Heart right ventricle (tissue), 16 donors: ENCODE measurements around the gene STXBP2. TPM values are rescaled to one million over a fixed set of nuclear protein-coding genes. Genes with fewer than 3 reads are reported as not detected.
A peak's percentile ranks its signal among the peaks of the same experiment; 100 is the strongest.

ENCODE experiments used
- ATAC-seq, 8 donors: fragments of 200-7000 bp; cut with Tn5 transposase; one replicate each; pipeline ENCODE4 v1.9.1; 2020; ENCODE audit warnings: mild to moderate bottlenecking in 8 of 8, moderate library complexity in 8 of 8, moderate number of reproducible peaks in 1 of 8
- DNase-seq, 2 donors: peaks; one replicate each; pipeline ENCODE4 v3.0.0-alpha.2; 2020
- H3K27ac ChIP-seq, 10 donors: fragments of 200-600 bp; sonication (generic) in 2 of 10; one replicate each; pipeline versions ENCODE4 v1.5.0 to v1.8.0; 2020 to 2022; ENCODE audit warnings: mild to moderate bottlenecking in 3 of 10
- H3K27me3 ChIP-seq, 7 donors: fragments of 200-600 bp; one replicate each; pipeline ENCODE4 v1.8.0; 2021 to 2022; ENCODE audit warnings: mild to moderate bottlenecking in 2 of 7
- H3K36me3 ChIP-seq, 9 donors: fragments of 200-600 bp; sonication (generic) in 1 of 9; one replicate each; pipeline versions ENCODE4 v1.5.0 to v1.8.0; 2020 to 2022; ENCODE audit warnings: mild to moderate bottlenecking in 2 of 9
- H3K4me1 ChIP-seq, 9 donors: fragments of 200-600 bp; sonication (generic) in 1 of 9; one replicate each; pipeline versions ENCODE4 v1.5.0 to v1.8.0; 2020 to 2022; ENCODE audit warnings: mild to moderate bottlenecking in 4 of 9
- H3K4me3 ChIP-seq, 10 donors: fragments of 200-600 bp; sonication (generic) in 2 of 10; one replicate each; pipeline versions ENCODE4 v1.5.0 to v1.8.0; 2020 to 2022; ENCODE audit warnings: mild to moderate bottlenecking in 7 of 10, moderate library complexity in 2 of 10
- H3K9me3 ChIP-seq, 11 donors: fragments of 200-600 bp in 10 of 11; sonication (generic) in 2 of 11; one replicate each; pipeline versions ENCODE4 v1.5.0 to v1.8.0; 2013 to 2022; ENCODE audit warnings: mild to moderate bottlenecking in 2 of 11, control low read depth in 1 of 11, moderate library complexity in 1 of 11
- WGBS, 2 donors: extraction: QIAGEN DNeasy Blood & Tissue Kit; methylation state at CpG; one replicate each; pipeline ENCODE4 v1.1.7; 2013; ENCODE audit warnings: inconsistent platforms in 1 of 2; 5-methylcytosine and 5-hydroxymethylcytosine counted together
- intact Hi-C, 10 donors: fragments of 100-400 bp; cut with DNase I; formaldehyde crosslinking; loops; one replicate each; pipeline versions ENCODE4 v1.11.1 to v1.14.2; 2022
- polyA plus RNA-seq, 2 donors: library from polyadenylated mRNA; stranded (reverse); fragments of 200-250 nt; gene quantifications; one replicate each; pipeline ENCODE4 v1.2.3, GENCODE V29; 2013
- total RNA-seq, 10 donors: library from RNA; stranded (reverse); fragmentation: NEBNext Ultra II Directional in 3 of 10; extraction: Animal tissue kit (Norgen Biotek cat#: 25700) in 3 of 10; gene quantifications; one replicate each; pipeline versions ENCODE4 v1.2.1 to v1.2.4, GENCODE V29; 2021 to 2023
- TF ChIP-seq, protein P1 (sequence below), 9 donors: fragments of 200-600 bp; sonication (generic) in 2 of 9; IDR thresholded peaks; one replicate each; pipeline versions ENCODE4 v1.5.0 to v1.8.0; 2021 to 2022; ENCODE audit warnings: antibody characterized with exemption in 9 of 9, mild to moderate bottlenecking in 5 of 9, moderate library complexity in 1 of 9
- donor health status: Arrhythmogenic right ventricular cardiomyopathy.
- donor health status: ischemic (EF 13 %, LVEDD 7.1; RV severe dilation, severe dysfunction).
- donor health status: healthy with polysubstance abuse.
- donor health status: DM: no; HTN: yes; CAD: no.
- donor health status: DM: no; HTN: no; CAD: no.
- donor health status: ischemic (EF 25% LVEDD 6.9; RV normal size, moderate dysfunction).
- donor health status: ischemic (EF 25% LVEDD 5.7; RV mildly dilated, moderate dysfunction).
- donor health status: healthy.
- donor health status: DM: yes; HTN: yes; CAD: no.
- donor health status: Ischemic cardiomyopathy.
- donor health status: ischemic (EF 35%, LVEDD 5.7; RV mildly dilated, moderate dysfunction).
- donor health status: nonischemic (EF 11% LVEDD 7.7; RV severe dilation, severe dysfunction).
- donor health status: DM: yes; HTN: yes; CAD: no.
- donor health status: PGD.
- donor health status: ischemic (EF 29% LVEDD 5.4; RV normal size, mild dysfunction).
- donor health status: nonischemic (EF 23%, LVEDD 6.1; RV moderate dilation, normal function).

The STXBP2 gene
- total and polyA plus RNA-seq, 12 donors: 1.6 to 19.6 (median 4.0) TPM

DNA sequence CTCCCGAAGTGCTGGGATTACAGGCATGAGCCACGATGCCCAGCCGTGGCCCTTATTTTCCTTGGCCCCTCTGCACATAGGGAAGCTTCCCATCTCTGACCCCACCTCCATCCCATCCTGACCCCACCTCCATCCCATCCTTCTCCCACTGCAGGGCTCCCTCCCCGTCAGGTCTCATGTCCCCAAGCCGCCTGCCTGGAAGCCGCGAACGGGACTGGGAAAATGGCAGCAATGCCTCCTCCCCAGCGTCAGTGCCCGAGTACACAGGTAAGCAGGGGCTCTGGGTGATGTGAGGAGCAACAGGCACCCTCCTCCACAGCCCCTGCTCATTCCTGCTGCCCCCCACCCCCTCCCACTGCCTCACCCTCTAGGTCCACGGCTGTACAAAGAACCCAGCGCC, 19.7 kb upstream of the STXBP2 start:
- Histone ChIP-seq H3K27me3 (no peaks in the 10 kb centered on the region), H3K4me3 (no peak overlapping the region), H3K4me1 (peaks cover 0 to 11% (median 2%) of the 10 kb centered on the region in 9 donors), H3K36me3 (peaks cover 0 to 49% (median 26%) of the 10 kb centered on the region in 9 donors), H3K27ac (no peak overlapping the region), H3K9me3 (no peaks in the 10 kb centered on the region)
- no peak for DNase-seq
- ATAC-seq: no peak
- TF ChIP-seq, protein P1, sequence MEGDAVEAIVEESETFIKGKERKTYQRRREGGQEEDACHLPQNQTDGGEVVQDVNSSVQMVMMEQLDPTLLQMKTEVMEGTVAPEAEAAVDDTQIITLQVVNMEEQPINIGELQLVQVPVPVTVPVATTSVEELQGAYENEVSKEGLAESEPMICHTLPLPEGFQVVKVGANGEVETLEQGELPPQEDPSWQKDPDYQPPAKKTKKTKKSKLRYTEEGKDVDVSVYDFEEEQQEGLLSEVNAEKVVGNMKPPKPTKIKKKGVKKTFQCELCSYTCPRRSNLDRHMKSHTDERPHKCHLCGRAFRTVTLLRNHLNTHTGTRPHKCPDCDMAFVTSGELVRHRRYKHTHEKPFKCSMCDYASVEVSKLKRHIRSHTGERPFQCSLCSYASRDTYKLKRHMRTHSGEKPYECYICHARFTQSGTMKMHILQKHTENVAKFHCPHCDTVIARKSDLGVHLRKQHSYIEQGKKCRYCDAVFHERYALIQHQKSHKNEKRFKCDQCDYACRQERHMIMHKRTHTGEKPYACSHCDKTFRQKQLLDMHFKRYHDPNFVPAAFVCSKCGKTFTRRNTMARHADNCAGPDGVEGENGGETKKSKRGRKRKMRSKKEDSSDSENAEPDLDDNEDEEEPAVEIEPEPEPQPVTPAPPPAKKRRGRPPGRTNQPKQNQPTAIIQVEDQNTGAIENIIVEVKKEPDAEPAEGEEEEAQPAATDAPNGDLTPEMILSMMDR (IDR thresholded peaks at IDR 0.05): no peak
- 87 to 88% methylated on average over 12 of the region's 12 CpGs for WGBS, 2 donors
- intact Hi-C loops: no loop called here

DNA sequence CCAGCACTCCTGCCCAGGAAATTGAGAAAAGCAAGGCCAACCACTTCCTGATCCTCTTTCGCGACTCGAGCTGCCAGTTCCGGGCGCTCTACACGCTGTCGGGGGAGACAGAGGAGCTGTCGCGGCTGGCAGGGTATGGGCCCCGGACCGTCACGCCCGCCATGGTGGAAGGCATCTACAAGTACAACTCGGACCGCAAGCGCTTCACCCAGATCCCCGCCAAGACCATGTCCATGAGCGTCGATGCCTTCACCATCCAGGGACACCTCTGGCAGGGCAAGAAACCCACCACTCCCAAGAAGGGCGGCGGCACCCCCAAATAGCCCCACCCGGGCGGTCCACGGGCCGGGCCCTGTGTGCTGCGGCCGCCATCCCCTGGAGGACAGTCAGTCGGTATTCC, 19.2 kb upstream of the STXBP2 start:
- no peaks in the 10 kb centered on the region for H3K27me3 ChIP-seq
- 93 to 94% methylated on average over 28 of the region's 28 CpGs for WGBS, 2 donors
- no peaks in the 10 kb centered on the region for H3K9me3 ChIP-seq
- no peak for ATAC-seq
- no peak overlapping the region for H3K27ac ChIP-seq
- TF ChIP-seq, protein P1 (IDR thresholded peaks at IDR 0.05): no peak
- H3K4me1 ChIP-seq: peaks cover 0 to 11% (median 2%) of the 10 kb centered on the region in 9 donors
- no peak for DNase-seq
- intact Hi-C loops: no loop called here
- peaks cover 0 to 54% (median 32%) of the 10 kb centered on the region in 9 donors for H3K36me3 ChIP-seq
- H3K4me3 ChIP-seq: no peak overlapping the region

DNA sequence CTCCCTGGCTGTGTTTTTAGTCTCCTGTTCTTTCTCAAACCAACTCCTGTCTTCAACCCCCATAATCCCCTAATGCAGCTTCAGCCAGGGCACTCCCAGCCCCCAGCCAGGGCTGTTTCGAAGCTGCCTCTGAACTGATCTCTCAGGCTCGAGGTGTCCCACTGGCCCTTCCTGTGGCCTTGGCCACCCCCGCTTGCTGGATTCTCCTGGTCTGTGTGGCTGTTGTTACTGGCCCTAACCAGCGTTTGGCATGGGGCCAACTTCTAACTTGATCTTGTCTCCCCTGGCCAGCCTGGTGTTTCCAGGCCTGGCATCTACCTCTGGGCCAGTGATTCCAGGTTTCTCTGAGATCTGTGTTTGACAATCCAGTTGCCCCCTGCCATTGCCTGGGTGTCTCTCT, 18.6 kb upstream of the STXBP2 start:
- H3K36me3 ChIP-seq: peaks cover 0 to 60% (median 38%) of the 10 kb centered on the region in 9 donors
- intact Hi-C loops: no loop called here
- TF ChIP-seq, protein P1 (IDR thresholded peaks at IDR 0.05): no peak
- 64 to 69% methylated on average over 4 of the region's 4 CpGs for WGBS, 2 donors
- DNase-seq (no peak), ATAC-seq (peak in 3 of 8 donors; percentile 4 to 23 (median 23))
- peaks cover 0 to 11% (median 2%) of the 10 kb centered on the region in 9 donors for H3K4me1 ChIP-seq
- H3K9me3 ChIP-seq: no peaks in the 10 kb centered on the region
- no peaks in the 10 kb centered on the region for H3K27me3 ChIP-seq
- H3K4me3 ChIP-seq: no peak overlapping the region
- peak overlapping the region in 2 of 10 donors; percentile 42 to 60 for H3K27ac ChIP-seq

DNA sequence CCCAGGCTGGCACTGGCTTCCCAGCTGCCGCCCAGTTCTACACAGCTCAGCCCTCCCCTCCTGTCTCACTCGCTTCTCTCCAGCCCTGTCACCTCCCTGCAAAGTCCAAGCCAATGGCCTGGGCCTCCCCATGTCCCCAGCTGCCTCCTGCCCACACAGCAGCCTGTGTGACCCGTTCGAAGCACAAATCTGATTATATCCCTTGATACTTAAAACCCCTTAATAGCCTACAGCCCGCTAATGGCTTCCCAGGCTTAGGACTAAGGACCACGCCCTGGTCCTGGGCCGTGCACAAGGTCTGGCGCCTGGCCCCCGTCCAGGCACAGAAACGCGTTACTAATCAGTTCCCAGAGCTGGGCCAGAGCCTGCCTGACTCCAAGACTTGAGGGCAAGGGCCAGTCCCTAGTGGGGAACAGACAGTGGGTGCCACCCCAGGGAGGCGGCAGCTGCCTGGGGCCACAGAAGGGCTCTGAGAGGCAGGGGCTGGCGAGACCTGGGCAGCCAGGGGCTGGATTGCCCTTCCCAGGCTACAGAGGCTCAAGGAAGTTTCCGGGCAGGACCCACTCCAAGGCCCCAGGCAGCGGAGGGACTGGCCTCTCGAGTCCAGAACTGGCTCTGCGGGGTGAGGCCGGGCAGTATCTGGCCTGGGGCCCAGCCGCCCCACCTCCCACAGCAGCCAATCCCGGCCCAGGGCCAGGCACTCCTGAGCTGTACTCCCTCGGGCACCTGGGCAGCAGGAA, 18.0 kb upstream of the STXBP2 start:
- Histone ChIP-seq H3K27me3 (no peaks in the 10 kb centered on the region), H3K4me3 (no peak overlapping the region), H3K9me3 (no peaks in the 10 kb centered on the region), H3K4me1 (peaks cover 0 to 11% (median 2%) of the 10 kb centered on the region in 9 donors), H3K36me3 (peaks cover 0 to 66% (median 43%) of the 10 kb centered on the region in 9 donors), H3K27ac (peak overlapping the region in 3 of 10 donors; percentile 42 to 60 (median 50))
- DNase-seq: no peak
- WGBS, 2 donors: 68 to 73% methylated on average over 21 of the region's 21 CpGs
- intact Hi-C loops: no loop called here
- ATAC-seq: peak in 6 of 8 donors; percentile 6 to 75 (median 44)
- TF ChIP-seq, protein P1 (IDR thresholded peaks at IDR 0.05): no peak
